ENCODE data around the gene SPRTN. TPM values are rescaled to one million over a fixed set of nuclear protein-coding genes. Genes with fewer than 3 reads are reported as not detected.
A peak's percentile ranks its signal among the peaks of the same experiment; 100 is the strongest.

The SPRTN gene
- total RNA-seq, 2 experiments from 2014 or later = 19.3 to 19.6 TPM

DNA sequence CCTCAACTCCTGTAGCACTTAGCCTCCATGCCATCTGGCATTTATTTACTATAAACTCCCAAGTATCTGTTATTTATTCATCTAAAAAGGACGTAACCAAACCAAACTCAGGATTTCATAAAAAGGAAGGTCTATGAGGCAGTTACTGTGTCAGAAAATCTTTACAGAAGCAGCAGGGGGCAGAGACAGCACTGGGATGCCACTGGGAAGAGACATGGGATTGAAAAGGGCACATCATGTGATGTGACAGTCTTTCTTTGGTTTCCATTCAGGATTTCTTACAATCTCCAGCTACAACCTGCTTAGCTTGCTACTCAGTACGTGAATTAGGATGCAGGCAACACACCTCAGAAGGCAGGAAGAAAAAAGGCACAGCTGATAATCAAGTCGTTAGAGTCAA, 31.2 kb downstream of the SPRTN start:
- no peak for ATAC-seq
- no peak overlapping the region for H3K27ac Mint-ChIP-seq
- CTCF ChIA-PET = no interaction called here
- H3K9me3 Mint-ChIP-seq (ENCODE audit: low read depth) = no peaks in the 10 kb centered on the region
- H3K27me3 Mint-ChIP-seq = no peaks in the 10 kb centered on the region
- H3K4me3 Mint-ChIP-seq = no peak overlapping the region
- H3K36me3 Mint-ChIP-seq = peaks cover 25% of the 10 kb centered on the region
- no peak for DNase-seq
- no peaks in the 10 kb centered on the region for H3K4me1 Mint-ChIP-seq

DNA sequence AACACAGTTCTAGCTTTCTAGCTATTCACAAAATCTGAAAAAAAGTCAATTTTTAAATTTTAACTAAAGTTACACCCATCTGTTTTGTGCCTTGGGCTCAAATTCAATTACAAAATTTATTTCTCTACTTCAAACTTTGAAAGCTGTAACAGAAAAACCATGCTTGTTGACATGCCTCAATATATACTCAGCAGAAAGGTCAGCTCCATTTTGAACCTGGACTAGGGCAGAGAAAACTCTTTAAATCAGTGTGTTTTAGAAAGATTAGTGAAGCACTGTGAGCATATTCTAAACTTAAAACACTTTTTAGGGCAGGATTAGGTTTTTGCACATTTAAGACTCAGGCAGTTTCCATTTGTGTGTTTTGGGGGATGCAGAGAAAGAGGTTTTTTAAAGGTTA, 34.4 kb downstream of the SPRTN start:
- peaks cover 10% of the 10 kb centered on the region for H3K36me3 Mint-ChIP-seq
- no peak overlapping the region for H3K4me3 Mint-ChIP-seq
- H3K4me1 Mint-ChIP-seq = peaks cover 12% of the 10 kb centered on the region
- no peaks in the 10 kb centered on the region for H3K27me3 Mint-ChIP-seq
- H3K27ac Mint-ChIP-seq = no peak overlapping the region
- H3K9me3 Mint-ChIP-seq (ENCODE audit: low read depth) = no peaks in the 10 kb centered on the region
- DNase-seq = no peak
- ATAC-seq = no peak
- CTCF ChIA-PET = interaction anchor here (0.7 to 1.4 kb wide), 4 partner anchors 9 to 61 kb away, joined by 3 read pairs; no protein-coding TSS in a partner anchor

DNA sequence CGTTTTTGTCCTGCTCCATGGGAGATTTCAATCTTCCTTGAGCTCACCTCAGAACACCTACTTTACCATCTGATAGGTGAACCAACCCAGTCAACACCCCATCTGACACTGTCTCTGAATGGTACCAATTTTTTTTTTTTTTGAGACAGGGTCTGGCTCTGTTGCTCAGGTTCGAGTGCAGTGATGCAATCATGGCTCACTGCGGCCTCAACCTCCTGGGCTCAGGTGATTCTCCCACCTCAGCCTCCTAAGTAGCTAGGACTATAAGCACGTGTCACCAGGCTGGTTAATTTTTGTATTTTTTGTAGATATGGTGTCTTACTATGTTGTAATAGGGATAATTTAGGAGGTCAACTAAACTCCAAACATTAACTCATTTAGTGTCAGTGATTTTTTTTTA, 36.3 kb downstream of the SPRTN start:
- H3K27me3 Mint-ChIP-seq = no peaks in the 10 kb centered on the region
- H3K27ac Mint-ChIP-seq = no peak overlapping the region
- H3K4me3 Mint-ChIP-seq = no peak overlapping the region
- CTCF ChIA-PET = no interaction called here
- no peak for DNase-seq
- peaks cover 8% of the 10 kb centered on the region for H3K36me3 Mint-ChIP-seq
- H3K9me3 Mint-ChIP-seq (ENCODE audit: low read depth) = no peaks in the 10 kb centered on the region
- peaks cover 25% of the 10 kb centered on the region for H3K4me1 Mint-ChIP-seq
- no peak for ATAC-seq

DNA sequence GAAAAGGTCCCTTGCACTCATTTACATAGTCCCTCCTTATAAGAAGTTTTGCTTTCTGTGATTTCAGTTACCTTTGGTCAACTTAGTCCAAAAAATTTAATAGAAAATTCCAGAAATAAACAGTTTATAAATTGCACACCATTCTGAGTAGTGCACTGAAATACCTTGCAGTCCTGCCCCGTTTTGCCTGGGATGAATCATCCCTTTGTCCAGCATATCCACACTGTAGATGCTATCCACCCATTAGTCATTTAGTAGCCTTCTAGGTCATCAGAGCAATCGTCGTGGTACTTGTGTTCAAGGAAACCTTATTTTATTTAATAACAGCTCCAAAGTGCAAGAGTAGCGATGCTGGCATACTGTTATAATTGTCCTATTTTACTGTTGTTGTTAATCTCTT, 38.0 kb downstream of the SPRTN start:
- Mint-ChIP-seq H3K27me3 (no peaks in the 10 kb centered on the region), H3K36me3 (peaks cover 3% of the 10 kb centered on the region), H3K4me1 (peaks cover 30% of the 10 kb centered on the region), H3K9me3 (ENCODE audit: low read depth) (no peaks in the 10 kb centered on the region), H3K4me3 (no peak overlapping the region), H3K27ac (no peak overlapping the region)
- ATAC-seq (no peak), DNase-seq (no peak)
- CTCF ChIA-PET = interaction anchor here (0.6 kb wide), 1 partner anchor 16 kb away, joined by 3 read pairs; no protein-coding TSS in a partner anchor

DNA sequence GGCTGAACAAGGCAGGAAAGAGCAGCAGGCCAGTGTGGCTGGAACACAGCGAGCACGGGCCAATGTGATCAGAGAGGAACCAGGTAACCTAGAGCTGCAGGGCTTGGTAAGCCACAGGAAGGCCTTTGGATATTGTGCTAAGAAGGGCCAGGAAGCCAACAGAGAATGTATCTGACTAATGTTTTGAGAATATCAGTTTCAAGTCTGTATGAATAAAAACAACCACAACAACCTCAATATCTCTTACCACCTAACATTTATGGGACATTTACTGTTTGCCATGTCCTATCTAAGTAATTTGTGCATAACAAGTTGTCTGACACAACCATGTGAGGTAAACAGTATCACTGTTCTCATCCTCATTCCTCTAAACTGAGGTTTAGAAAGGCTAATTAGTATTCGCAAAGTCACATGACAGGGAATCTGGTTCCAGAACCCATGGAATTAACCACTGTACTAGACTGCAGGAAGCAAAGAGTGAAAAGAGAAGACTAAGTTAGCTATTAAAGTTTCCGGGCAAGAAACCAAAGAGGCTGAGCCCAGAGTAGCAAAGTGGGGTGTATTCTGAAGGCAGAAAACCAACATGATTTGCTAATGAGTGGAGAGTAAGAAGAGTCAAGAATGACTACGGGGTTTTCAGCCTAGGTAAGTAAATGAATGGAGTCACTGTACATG, 38.9 kb downstream of the SPRTN start:
- H3K27ac Mint-ChIP-seq = peak overlapping the region; percentile 71
- H3K27me3 Mint-ChIP-seq = no peaks in the 10 kb centered on the region
- peak; percentile 66 for DNase-seq
- no peak overlapping the region for H3K4me3 Mint-ChIP-seq
- peaks cover 30% of the 10 kb centered on the region for H3K4me1 Mint-ChIP-seq
- H3K36me3 Mint-ChIP-seq = peaks cover 3% of the 10 kb centered on the region
- CTCF ChIA-PET = interaction anchor here (1.0 to 1.2 kb wide), 2 partner anchors 20 to 24 kb away, joined by 3 read pairs; no protein-coding TSS in a partner anchor
- peak; percentile 85 for ATAC-seq
- H3K9me3 Mint-ChIP-seq (ENCODE audit: low read depth) = no peaks in the 10 kb centered on the region

DNA sequence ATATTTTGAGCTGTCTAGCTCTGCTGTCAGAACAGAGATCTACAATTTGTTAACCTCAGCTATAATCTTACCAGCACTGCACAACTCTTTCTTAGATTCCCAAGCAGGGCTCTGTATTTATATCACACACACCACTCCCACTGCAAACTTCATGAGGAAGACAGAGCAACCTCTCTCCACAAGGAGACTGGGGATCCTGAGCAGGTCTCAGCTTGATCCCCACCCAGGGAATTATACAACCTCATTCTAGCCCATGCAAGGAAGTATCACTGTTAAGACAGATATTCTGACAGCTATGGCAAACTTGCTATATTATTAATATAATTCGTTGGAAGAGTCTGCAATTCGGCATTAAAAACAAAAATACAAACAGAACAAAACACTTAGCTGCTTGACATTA, 43.6 kb downstream of the SPRTN start:
- Mint-ChIP-seq H3K9me3 (ENCODE audit: low read depth) (no peaks in the 10 kb centered on the region), H3K4me1 (peaks cover 26% of the 10 kb centered on the region)
- CTCF ChIA-PET = interaction anchor here (0.9 to 2.1 kb wide), 3 partner anchors 11 to 65 kb away, joined by 3 to 9 read pairs (median 6); no protein-coding TSS in a partner anchor

DNA sequence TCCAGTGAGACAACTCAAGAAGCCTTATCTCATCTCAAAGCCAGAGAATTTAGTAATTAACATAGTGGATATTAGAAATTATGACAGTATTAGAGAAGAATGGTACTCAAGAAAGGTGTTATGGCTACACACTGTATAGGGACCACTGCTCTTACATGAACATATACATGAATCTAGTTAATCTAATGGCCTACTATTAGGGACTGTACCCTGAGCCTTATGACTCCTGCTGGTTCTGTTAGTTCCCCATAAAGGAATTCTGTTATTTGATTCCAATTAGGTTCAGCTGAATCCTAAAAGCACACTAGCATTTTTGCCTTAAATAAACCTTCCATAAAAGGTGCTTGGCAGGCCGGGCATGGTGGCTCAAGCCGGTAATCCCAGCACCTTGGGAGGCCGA, 44.3 kb downstream of the SPRTN start:
- H3K4me1 Mint-ChIP-seq = peaks cover 22% of the 10 kb centered on the region
- H3K27ac Mint-ChIP-seq = no peak overlapping the region
- CTCF ChIA-PET = interaction anchor here (0.9 to 2.1 kb wide), 3 partner anchors 11 to 66 kb away, joined by 3 to 9 read pairs (median 6); no protein-coding TSS in a partner anchor
- peaks cover 1% of the 10 kb centered on the region for H3K36me3 Mint-ChIP-seq
- ATAC-seq (no peak), DNase-seq (no peak)
- H3K27me3 Mint-ChIP-seq = no peaks in the 10 kb centered on the region
- no peaks in the 10 kb centered on the region for H3K9me3 Mint-ChIP-seq (ENCODE audit: low read depth)
- no peak overlapping the region for H3K4me3 Mint-ChIP-seq

More for the DNA sequence above, 43.6 kb downstream of the SPRTN start:
- Mint-ChIP-seq H3K27ac (no peak overlapping the region), H3K4me3 (no peak overlapping the region), H3K36me3 (peaks cover 1% of the 10 kb centered on the region), H3K27me3 (no peaks in the 10 kb centered on the region)
- no peak for DNase-seq
- ATAC-seq = no peak

DNA sequence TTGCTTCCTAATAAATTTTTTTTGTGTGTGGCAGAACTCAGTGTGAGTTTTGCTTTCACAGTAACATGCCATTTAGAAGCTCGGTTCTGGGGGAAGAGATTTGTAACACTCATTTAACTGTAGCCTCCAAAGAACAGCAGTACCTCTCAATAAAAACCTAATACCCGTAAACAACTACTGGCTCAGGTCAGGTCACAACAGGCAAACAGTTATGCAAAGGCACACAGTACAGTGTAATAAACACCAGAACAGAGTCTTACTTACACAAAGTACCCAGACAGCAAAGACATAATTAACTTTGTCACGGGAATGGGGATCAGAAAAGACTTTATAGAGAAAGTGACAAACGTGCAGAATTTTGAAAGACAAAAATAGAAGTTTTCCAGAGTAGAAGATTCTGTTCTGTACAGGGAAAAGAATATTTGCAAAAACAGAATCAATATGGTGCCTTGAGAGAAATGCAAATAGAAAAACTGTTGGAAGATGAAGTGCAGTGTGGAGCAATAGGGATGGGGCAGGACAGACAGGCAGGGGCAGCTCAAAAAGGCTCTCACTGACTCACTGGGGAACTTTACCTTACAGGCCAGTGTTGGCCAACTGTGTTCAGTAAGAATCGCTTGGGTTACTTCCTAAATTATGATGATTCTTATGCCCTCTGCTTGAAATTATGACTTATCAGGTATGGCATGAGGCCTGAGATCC, 45.2 kb downstream of the SPRTN start:
- DNase-seq (no peak), ATAC-seq (no peak)
- H3K27ac Mint-ChIP-seq = no peak overlapping the region
- no peaks in the 10 kb centered on the region for H3K27me3 Mint-ChIP-seq
- peaks cover 6% of the 10 kb centered on the region for H3K36me3 Mint-ChIP-seq
- H3K9me3 Mint-ChIP-seq (ENCODE audit: low read depth) = no peaks in the 10 kb centered on the region
- peaks cover 22% of the 10 kb centered on the region for H3K4me1 Mint-ChIP-seq
- H3K4me3 Mint-ChIP-seq = no peak overlapping the region
- CTCF ChIA-PET = interaction anchor here (0.6 to 2.1 kb wide), 2 partner anchors 10 to 207 kb away, joined by 6 to 9 read pairs; no protein-coding TSS in a partner anchor

DNA sequence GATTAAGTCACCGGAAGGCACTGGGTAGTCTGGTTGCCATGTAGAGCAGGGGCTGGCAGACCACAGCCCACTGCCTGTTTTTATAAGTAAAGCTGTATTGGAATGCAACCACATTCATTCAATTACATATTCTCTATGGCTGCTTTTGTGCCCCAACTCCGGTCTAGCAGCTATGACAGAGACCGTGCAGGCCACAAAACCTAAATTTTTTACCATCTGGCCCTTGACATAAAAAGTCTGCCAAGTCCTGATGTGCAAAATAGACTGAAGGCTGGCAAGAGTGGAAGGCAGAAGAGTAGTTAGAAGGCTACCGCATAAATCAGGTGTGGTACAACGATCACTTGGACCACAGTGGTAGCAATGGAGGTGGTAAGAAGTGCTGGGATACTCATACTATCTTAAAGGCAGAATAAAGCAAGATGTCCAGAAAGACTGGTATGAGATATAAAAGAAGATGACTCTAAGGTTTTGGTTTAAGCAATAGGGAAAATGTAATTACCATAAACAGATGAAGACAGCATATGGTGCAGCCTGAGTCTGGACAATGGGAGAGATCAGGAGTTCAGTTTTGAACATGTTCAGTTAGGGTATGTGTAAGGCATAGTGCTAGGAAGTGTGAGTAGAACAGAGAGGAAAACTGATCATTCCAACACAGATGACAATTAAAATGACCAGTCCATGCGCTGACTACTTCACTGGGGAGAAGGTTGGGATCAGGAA, 46.8 kb downstream of the SPRTN start:
- DNase-seq (no peak), ATAC-seq (no peak)
- no peaks in the 10 kb centered on the region for H3K9me3 Mint-ChIP-seq (ENCODE audit: low read depth)
- H3K36me3 Mint-ChIP-seq = peaks cover 9% of the 10 kb centered on the region
- no peaks in the 10 kb centered on the region for H3K27me3 Mint-ChIP-seq
- H3K27ac Mint-ChIP-seq = no peak overlapping the region
- H3K4me1 Mint-ChIP-seq = peaks cover 22% of the 10 kb centered on the region
- CTCF ChIA-PET = no interaction called here
- H3K4me3 Mint-ChIP-seq = no peak overlapping the region

DNA sequence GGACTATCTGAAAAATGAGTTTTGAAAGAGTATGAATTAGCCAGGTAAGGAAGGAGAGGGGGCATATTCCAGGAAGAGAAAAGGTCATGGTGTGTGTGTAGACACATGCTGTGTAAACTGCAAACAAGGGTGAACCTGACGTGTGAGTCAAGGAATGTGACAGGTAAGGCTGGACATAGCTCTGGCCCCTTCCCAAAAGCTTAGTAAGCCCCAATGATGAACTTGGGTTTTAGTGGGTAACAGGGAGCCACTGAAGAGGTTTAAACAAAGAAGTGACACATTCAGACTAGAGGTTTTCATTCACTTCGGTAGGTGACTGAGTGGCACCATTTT, 47.3 kb downstream of the SPRTN start:
- Mint-ChIP-seq H3K27ac (no peak overlapping the region), H3K9me3 (ENCODE audit: low read depth) (no peaks in the 10 kb centered on the region), H3K27me3 (no peaks in the 10 kb centered on the region), H3K4me1 (peaks cover 27% of the 10 kb centered on the region), H3K36me3 (peaks cover 13% of the 10 kb centered on the region), H3K4me3 (no peak overlapping the region)
- ATAC-seq = no peak
- no peak for DNase-seq
- CTCF ChIA-PET = interaction anchor here (0.8 kb wide), 1 partner anchor 37 kb away, joined by 3 read pairs; the partner anchor contains the start of gene EGLN1

DNA sequence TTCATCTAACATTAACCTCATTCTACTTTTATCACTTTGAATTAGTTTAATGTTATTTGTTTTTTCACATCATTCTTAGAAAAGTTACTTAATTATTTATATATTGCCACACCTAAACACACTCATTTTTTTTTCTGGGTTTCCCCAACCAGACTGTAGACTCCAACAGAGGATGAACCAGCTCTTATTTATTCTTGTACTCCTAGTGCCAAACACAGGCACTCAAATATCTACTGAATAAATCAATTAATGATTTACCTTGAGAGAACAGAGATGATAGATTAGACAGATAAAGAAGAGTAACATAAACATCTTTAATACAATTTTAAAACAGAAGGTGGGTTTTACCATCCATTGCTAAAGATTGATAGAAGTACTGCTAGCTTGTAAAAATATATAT, 48.4 kb downstream of the SPRTN start:
- Mint-ChIP-seq H3K9me3 (ENCODE audit: low read depth) (no peaks in the 10 kb centered on the region), H3K4me3 (no peak overlapping the region), H3K27me3 (no peaks in the 10 kb centered on the region), H3K27ac (no peak overlapping the region), H3K36me3 (peaks cover 15% of the 10 kb centered on the region), H3K4me1 (peaks cover 35% of the 10 kb centered on the region)
- CTCF ChIA-PET = no interaction called here
- DNase-seq (no peak), ATAC-seq (no peak)

DNA sequence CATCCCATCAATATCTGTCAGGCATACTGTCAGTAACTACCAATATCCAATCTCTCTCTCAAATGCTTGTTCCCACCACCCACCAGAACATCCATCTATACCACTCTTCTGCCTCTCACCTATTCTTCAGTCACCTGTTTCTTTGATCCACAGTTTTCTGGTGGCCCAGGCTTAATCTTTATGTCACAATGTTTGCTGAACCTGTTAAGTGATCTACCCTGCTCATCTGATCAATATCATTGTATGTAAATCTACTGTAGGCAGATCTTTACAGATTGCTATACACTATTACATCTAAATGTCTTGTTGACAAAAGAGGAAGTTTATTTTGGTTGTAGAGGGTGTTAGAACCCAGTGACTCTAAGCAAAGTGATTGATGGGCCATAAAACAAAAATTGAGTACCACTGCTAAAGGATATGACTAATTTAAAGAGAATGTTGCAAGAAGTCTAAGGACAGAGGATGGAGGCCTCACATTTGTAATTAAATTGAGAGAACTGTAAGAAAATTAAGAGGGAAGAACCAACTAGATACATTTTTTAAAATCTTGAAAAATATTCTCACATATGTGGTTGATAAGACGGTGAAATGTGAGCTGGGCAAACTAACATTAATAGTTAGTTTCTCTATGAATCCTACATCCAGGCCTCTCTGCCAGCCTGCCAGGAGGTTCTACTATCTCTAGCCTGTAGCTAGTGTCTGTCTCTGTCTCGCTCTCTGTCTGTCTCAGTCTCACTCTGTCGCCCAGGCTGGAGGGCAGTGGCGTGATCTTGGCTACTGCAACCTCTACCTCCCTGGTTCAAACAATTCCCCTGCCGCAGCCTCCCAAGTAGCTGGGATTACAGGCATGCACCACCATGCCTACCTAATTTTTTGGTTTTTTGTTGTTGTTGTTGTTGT, 49.9 kb downstream of the SPRTN start:
- Mint-ChIP-seq H3K27ac (peak overlapping the region; percentile 61), H3K9me3 (ENCODE audit: low read depth) (no peaks in the 10 kb centered on the region), H3K4me1 (peaks cover 35% of the 10 kb centered on the region), H3K4me3 (no peak overlapping the region), H3K27me3 (no peaks in the 10 kb centered on the region), H3K36me3 (peaks cover 17% of the 10 kb centered on the region)
- peak; percentile 66 for ATAC-seq
- no peak for DNase-seq
- CTCF ChIA-PET = interaction anchor here (0.6 to 0.9 kb wide), 2 partner anchors 24 to 197 kb away, joined by 3 to 4 read pairs; no protein-coding TSS in a partner anchor

DNA sequence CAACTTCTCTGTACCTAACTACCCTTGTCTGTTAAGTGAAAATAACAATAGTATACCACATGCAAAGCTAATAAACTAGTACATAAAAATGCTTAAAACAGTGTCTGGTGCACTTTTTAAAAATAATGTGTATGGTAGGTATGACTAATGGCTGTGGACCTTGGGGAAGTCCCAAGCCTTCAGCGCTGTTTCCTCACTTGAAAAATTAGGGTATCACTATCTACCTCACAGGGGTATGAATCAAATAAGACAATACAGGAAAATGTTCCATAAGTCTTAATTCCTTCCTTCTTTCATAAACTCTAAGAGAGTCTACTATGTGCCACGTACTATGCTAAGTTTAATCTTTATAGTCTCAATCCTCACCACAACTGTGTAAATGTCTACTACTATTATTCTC, 52.0 kb downstream of the SPRTN start:
- ATAC-seq = peak; percentile 40
- H3K9me3 Mint-ChIP-seq (ENCODE audit: low read depth) = no peaks in the 10 kb centered on the region
- no peak overlapping the region for H3K27ac Mint-ChIP-seq
- H3K4me1 Mint-ChIP-seq = peaks cover 35% of the 10 kb centered on the region
- H3K36me3 Mint-ChIP-seq = peaks cover 19% of the 10 kb centered on the region
- no peak for DNase-seq
- no peak overlapping the region for H3K4me3 Mint-ChIP-seq
- H3K27me3 Mint-ChIP-seq = no peaks in the 10 kb centered on the region
- CTCF ChIA-PET = no interaction called here
